NB4 (cell line): ENCODE measurements around the gene MYO7A.

Source experiments
- MYC ChIP-seq: IDR thresholded peaks from 2 replicates; pipeline ENCODE4 v1.6.1; 2011; ENCODE audit warnings: low read depth, low read length
- POLR2A ChIP-seq: IDR thresholded peaks from 2 replicates; pipeline ENCODE4 v1.6.1; 2011; ENCODE audit warnings: mild to moderate bottlenecking; ENCODE audit not compliant: insufficient read length; ENCODE audit errors: extremely low read depth
- TF ChIP-seq, protein P1 (sequence below): IDR thresholded peaks from one replicate; pipeline ENCODE4 v1.5.1; 2012; ENCODE audit warnings: low read depth, low read length
- TF ChIP-seq, protein P2 (sequence below): IDR thresholded peaks from 2 replicates; pipeline ENCODE4 v1.6.1; 2011; ENCODE audit warnings: low read depth, low read length

DNA sequence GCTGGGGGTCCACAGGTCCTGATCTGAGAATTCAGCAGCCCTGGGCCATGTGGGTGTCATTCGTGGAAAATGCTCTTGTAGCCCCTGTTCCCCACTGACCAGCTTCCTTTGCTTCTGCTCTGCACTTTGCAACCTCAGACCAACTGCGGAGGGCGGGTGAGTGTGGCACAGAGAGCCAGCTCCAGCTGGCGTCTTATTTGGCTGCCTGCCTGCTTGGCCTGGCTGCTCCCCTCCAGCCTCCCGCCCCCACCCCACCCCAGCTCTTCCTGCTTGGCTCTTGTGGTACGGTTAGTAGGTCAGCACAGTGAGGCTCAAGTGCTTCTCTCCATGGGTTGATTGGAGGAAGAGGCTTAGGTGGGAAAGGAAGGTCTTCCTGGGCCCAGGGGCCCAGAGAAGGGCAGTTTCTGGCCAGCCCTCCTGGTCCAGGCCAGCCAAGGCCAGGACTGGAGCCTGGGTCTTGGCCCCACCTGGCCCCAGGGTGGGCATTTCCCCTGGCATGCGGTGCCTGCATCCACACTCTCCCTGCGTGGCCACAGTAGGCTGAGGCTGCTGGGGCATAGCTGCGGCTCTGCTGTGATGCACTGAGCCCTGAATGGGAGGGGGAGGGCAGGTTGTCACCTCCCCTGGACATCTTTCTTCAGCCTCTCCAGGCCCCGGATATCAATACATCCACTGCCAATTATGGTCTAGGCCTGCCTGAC lies 26.5 kb downstream of the MYO7A start:
- TF ChIP-seq, protein P1, sequence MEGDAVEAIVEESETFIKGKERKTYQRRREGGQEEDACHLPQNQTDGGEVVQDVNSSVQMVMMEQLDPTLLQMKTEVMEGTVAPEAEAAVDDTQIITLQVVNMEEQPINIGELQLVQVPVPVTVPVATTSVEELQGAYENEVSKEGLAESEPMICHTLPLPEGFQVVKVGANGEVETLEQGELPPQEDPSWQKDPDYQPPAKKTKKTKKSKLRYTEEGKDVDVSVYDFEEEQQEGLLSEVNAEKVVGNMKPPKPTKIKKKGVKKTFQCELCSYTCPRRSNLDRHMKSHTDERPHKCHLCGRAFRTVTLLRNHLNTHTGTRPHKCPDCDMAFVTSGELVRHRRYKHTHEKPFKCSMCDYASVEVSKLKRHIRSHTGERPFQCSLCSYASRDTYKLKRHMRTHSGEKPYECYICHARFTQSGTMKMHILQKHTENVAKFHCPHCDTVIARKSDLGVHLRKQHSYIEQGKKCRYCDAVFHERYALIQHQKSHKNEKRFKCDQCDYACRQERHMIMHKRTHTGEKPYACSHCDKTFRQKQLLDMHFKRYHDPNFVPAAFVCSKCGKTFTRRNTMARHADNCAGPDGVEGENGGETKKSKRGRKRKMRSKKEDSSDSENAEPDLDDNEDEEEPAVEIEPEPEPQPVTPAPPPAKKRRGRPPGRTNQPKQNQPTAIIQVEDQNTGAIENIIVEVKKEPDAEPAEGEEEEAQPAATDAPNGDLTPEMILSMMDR, result no peak
- TF ChIP-seq POLR2A (no peak), MYC (no peak)
- TF ChIP-seq, protein P2, sequence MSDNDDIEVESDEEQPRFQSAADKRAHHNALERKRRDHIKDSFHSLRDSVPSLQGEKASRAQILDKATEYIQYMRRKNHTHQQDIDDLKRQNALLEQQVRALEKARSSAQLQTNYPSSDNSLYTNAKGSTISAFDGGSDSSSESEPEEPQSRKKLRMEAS, result no peak
